NCI-H1048 (cell line): Measurements from ENCODE around the gene ZCCHC18.
A peak's percentile ranks its signal among the peaks of the same experiment; 100 is the strongest.

Experiments used
- DNase-seq: peaks from one replicate; lab custom pipeline; 2025; lab: John Stamatoyannopoulos, UW

ZCCHC18 gene

GRCh38 chrX:104134583-104135261 lies 22.4 kb downstream of the ZCCHC18 start:
- DNase-seq = no peak

- DNase-seq = no peak
Observed at GRCh38 chrX:104135677-104136076, 23.4 kb downstream of the ZCCHC18 start.

- DNase-seq = peak; percentile 75
Observed at GRCh38 chrX:104136241-104137019, 24.1 kb downstream of the ZCCHC18 start.

- DNase-seq = peak; percentile 6
Observed at GRCh38 chrX:104137496-104137895, 25.2 kb downstream of the ZCCHC18 start.

- no peak for DNase-seq
Observed at GRCh38 chrX:104141087-104141760, 28.9 kb downstream of the ZCCHC18 start.

- DNase-seq = no peak
Observed at GRCh38 chrX:104151037-104151436, 38.7 kb downstream of the ZCCHC18 start.

- DNase-seq = peak; percentile 19
Observed at GRCh38 chrX:104156630-104157529, 44.6 kb downstream of the ZCCHC18 start, which contains the start of gene SLC25A53. SLC25A53 (minus strand) TSS chrX:104157009; CDS start chrX:104105257, 51,752 bp downstream.
